ENCODE data around the gene NATD1. TPM values are rescaled to one million over a fixed set of nuclear protein-coding genes. Genes with fewer than 3 reads are reported as not detected.

NATD1 gene
- total and polyA plus RNA-seq, 10 of the 15 experiments (the other 5 are each of a cell fraction or from before 2014, with no cell fraction given), result 0.02 to 0.33 (median 0.15) TPM

- no peaks in the 10 kb centered on the region for H3K9me3 ChIP-seq (replicated peaks; ENCODE audit: control insufficient read depth, insufficient read depth, low read length)
- H3K9ac ChIP-seq (ENCODE audit: control insufficient read depth, insufficient read depth, low read length), result no peak overlapping the region
- ChIA-PET RAD21 (ENCODE audit: unreplicated experiment) (no interaction called here), SMC1A (ENCODE audit: uncharacterized antibody, unreplicated experiment) (no interaction called here), CTCF (interaction anchor here (0.7 kb wide), 1 partner anchor 239 kb away, joined by 4 read pairs; no protein-coding TSS in a partner anchor), POLR2A (no interaction called here)
- peaks cover 11% of the 10 kb centered on the region for H3K4me1 ChIP-seq (ENCODE audit: control insufficient read depth, insufficient read depth, low read length)
- WGBS (ENCODE audit: insufficient coverage, insufficient replicate concordance, low lambda C conversion rate, missing lambda C conversion rate), result 95% methylated on average over 5 of the region's 5 CpGs
- H3K27ac ChIP-seq (ENCODE audit: control insufficient read depth, insufficient read depth), result no peak overlapping the region
- DNase-seq (ENCODE audit: low read depth, low spot score) (no peak), ATAC-seq (no peak), FAIRE-seq (no peak)
- BruUV-seq (replicated peaks), result no TSS peak
- intact Hi-C loops (cut with micrococcal nuclease; ENCODE audit: unreplicated experiment) (no loop called here), in situ Hi-C loops (cut with MboI) (loop anchor here (5.0 kb wide), 1 partner anchor 51 kb away; no protein-coding TSS in a partner anchor)
- H3K36me3 ChIP-seq (ENCODE audit: control insufficient read depth in 2 of 2, insufficient read depth in 2 of 2, low read length in 1 of 2), result peaks cover 20 to 23% of the 10 kb centered on the region in 2 experiments
- H4K20me1 ChIP-seq (ENCODE audit: control insufficient read depth, insufficient read depth), result peaks cover 11% of the 10 kb centered on the region; the same call in 1 of the 2 replicates
- H3K4me3 ChIP-seq, result no peak overlapping the region
- no peak overlapping the region for H2AFZ ChIP-seq (ENCODE audit: control insufficient read depth, low read depth, low read length)
- no peaks in the 10 kb centered on the region for H3K27me3 ChIP-seq (replicated peaks in 1 of 2; ENCODE audit: control insufficient read depth in 2 of 2, insufficient read depth in 2 of 2, low read length in 1 of 2)
- no peak overlapping the region for H3K4me2 ChIP-seq (ENCODE audit: control insufficient read depth, insufficient read depth)
- H3K79me2 ChIP-seq (ENCODE audit: control insufficient read depth, insufficient read depth, low read length), result peaks cover 15% of the 10 kb centered on the region
- no peak for TF ChIP-seq PAX8 (IDR thresholded peaks at IDR 0.05)
- no peak for TF ChIP-seq POLR2A (IDR thresholded peaks at IDR 0.05; ENCODE audit: low read depth, low read length)
- TF ChIP-seq TBL1XR1 (IDR thresholded peaks at IDR 0.05; ENCODE audit: low read depth, low read length), result no peak
- no peak for TF ChIP-seq POLR2AphosphoS5 (IDR thresholded peaks at IDR 0.05; ENCODE audit: low read length)
Observed at GRCh38 chr17:21196126-21196525, 57.1 kb downstream of the NATD1 start.

- H3K79me2 ChIP-seq (ENCODE audit: control insufficient read depth, insufficient read depth, low read length), result peaks cover 5% of the 10 kb centered on the region
- H3K9ac ChIP-seq (ENCODE audit: control insufficient read depth, insufficient read depth, low read length), result no peak overlapping the region
- H4K20me1 ChIP-seq (ENCODE audit: control insufficient read depth, insufficient read depth), result no peaks in the 10 kb centered on the region
- no peak overlapping the region for H3K4me2 ChIP-seq (ENCODE audit: control insufficient read depth, insufficient read depth)
- H3K27ac ChIP-seq (ENCODE audit: control insufficient read depth, insufficient read depth), result no peak overlapping the region
- no peak overlapping the region for H2AFZ ChIP-seq (ENCODE audit: control insufficient read depth, low read depth, low read length)
- ChIA-PET POLR2A (no interaction called here), CTCF (no interaction called here), RAD21 (ENCODE audit: unreplicated experiment) (no interaction called here), SMC1A (ENCODE audit: uncharacterized antibody, unreplicated experiment) (interaction anchor here (1.9 kb wide), 1 partner anchor 18 kb away, joined by 5 read pairs; no protein-coding TSS in a partner anchor)
- no peak for ATAC-seq
- in situ Hi-C loops (cut with MboI), result loop anchor here (5.0 kb wide), 1 partner anchor 53 kb away; no protein-coding TSS in a partner anchor
- WGBS (ENCODE audit: insufficient coverage, insufficient replicate concordance, low lambda C conversion rate, missing lambda C conversion rate), result 97% methylated on average over 5 of the region's 5 CpGs
- peaks cover 19 to 23% of the 10 kb centered on the region in 2 experiments for H3K36me3 ChIP-seq (ENCODE audit: control insufficient read depth in 2 of 2, insufficient read depth in 2 of 2, low read length in 1 of 2)
- no peak for DNase-seq (ENCODE audit: low read depth, low spot score)
- no peak for FAIRE-seq
- no peaks in the 10 kb centered on the region for H3K9me3 ChIP-seq (replicated peaks; ENCODE audit: control insufficient read depth, insufficient read depth, low read length)
- H3K27me3 ChIP-seq (replicated peaks in 1 of 2; ENCODE audit: control insufficient read depth in 2 of 2, insufficient read depth in 2 of 2, low read length in 1 of 2), result no peaks in the 10 kb centered on the region
- intact Hi-C loops (cut with micrococcal nuclease; ENCODE audit: unreplicated experiment), result no loop called here
- no TSS peak for BruUV-seq (replicated peaks)
- no peak overlapping the region for H3K4me3 ChIP-seq
- H3K4me1 ChIP-seq (ENCODE audit: control insufficient read depth, insufficient read depth, low read length), result peaks cover 2% of the 10 kb centered on the region; the same call in 1 of the 2 replicates
- TF ChIP-seq TCF3 (IDR thresholded peaks at IDR 0.05; ENCODE audit: borderline replicate concordance, insufficient read depth, low read depth, low read length) (no peak), RAD21 (IDR thresholded peaks at IDR 0.05; ENCODE audit: insufficient read depth, low read depth, low read length) (no peak), BCL11A (IDR thresholded peaks at IDR 0.05; ENCODE audit: low read depth, low read length) (no peak), JUNB (IDR thresholded peaks at IDR 0.05) (no peak)
- TF ChIP-seq, protein P1, sequence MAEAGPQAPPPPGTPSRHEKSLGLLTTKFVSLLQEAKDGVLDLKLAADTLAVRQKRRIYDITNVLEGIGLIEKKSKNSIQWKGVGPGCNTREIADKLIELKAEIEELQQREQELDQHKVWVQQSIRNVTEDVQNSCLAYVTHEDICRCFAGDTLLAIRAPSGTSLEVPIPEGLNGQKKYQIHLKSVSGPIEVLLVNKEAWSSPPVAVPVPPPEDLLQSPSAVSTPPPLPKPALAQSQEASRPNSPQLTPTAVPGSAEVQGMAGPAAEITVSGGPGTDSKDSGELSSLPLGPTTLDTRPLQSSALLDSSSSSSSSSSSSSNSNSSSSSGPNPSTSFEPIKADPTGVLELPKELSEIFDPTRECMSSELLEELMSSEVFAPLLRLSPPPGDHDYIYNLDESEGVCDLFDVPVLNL (IDR thresholded peaks at IDR 0.05; ENCODE audit: low read depth, low read length), result no peak
- TF ChIP-seq, protein P2, sequence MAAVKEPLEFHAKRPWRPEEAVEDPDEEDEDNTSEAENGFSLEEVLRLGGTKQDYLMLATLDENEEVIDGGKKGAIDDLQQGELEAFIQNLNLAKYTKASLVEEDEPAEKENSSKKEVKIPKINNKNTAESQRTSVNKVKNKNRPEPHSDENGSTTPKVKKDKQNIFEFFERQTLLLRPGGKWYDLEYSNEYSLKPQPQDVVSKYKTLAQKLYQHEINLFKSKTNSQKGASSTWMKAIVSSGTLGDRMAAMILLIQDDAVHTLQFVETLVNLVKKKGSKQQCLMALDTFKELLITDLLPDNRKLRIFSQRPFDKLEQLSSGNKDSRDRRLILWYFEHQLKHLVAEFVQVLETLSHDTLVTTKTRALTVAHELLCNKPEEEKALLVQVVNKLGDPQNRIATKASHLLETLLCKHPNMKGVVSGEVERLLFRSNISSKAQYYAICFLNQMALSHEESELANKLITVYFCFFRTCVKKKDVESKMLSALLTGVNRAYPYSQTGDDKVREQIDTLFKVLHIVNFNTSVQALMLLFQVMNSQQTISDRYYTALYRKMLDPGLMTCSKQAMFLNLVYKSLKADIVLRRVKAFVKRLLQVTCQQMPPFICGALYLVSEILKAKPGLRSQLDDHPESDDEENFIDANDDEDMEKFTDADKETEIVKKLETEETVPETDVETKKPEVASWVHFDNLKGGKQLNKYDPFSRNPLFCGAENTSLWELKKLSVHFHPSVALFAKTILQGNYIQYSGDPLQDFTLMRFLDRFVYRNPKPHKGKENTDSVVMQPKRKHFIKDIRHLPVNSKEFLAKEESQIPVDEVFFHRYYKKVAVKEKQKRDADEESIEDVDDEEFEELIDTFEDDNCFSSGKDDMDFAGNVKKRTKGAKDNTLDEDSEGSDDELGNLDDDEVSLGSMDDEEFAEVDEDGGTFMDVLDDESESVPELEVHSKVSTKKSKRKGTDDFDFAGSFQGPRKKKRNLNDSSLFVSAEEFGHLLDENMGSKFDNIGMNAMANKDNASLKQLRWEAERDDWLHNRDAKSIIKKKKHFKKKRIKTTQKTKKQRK (IDR thresholded peaks at IDR 0.05; ENCODE audit: low read depth, low read length), result no peak
- TF ChIP-seq, protein P3, sequence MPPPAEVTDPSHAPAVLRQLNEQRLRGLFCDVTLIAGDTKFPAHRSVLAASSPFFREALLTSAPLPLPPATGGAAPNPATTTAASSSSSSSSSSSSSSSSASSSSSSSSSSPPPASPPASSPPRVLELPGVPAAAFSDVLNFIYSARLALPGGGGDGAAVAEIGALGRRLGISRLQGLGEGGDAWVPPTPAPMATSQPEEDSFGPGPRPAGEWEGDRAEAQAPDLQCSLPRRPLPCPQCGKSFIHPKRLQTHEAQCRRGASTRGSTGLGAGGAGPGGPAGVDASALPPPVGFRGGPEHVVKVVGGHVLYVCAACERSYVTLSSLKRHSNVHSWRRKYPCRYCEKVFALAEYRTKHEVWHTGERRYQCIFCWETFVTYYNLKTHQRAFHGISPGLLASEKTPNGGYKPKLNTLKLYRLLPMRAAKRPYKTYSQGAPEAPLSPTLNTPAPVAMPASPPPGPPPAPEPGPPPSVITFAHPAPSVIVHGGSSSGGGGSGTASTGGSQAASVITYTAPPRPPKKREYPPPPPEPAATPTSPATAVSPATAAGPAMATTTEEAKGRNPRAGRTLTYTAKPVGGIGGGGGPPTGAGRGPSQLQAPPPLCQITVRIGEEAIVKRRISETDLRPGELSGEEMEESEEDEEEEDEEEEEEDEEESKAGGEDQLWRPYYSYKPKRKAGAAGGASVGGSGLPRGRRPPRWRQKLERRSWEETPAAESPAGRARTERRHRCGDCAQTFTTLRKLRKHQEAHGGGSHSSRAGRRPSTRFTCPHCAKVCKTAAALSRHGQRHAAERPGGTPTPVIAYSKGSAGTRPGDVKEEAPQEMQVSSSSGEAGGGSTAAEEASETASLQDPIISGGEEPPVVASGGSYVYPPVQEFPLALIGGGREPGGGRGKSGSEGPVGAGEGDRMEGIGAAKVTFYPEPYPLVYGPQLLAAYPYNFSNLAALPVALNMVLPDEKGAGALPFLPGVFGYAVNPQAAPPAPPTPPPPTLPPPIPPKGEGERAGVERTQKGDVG (CRISPR knock-in tag; IDR thresholded peaks at IDR 0.05), result no peak
Observed at GRCh38 chr17:21194703-21195102, 58.5 kb downstream of the NATD1 start.
